AG04449 (cell line): Measurements from ENCODE around the gene PATL2.

Experiments
- CTCF ChIA-PET: fragments of 350-600 bp; formaldehyde crosslinking; extraction: SDS; loops from one replicate; lab custom pipeline; 2021; ENCODE audit warnings: antibody characterized with exemption; lab: Yijun Ruan, JAX
- POLR2A ChIA-PET: fragments of 400-600, 350-600 bp; formaldehyde crosslinking; extraction: SDS; loops from one replicate; lab custom pipeline; 2020; ENCODE audit warnings: antibody characterized with exemption, inconsistent platforms; lab: Yijun Ruan, JAX
- DNase-seq: peaks from one replicate; pipeline ENCODE4 v3.0.0-alpha.2; 2010; ENCODE audit warnings: low read depth, low spot score
- H3K4me3 ChIP-seq: 2 replicates; pipeline ENCODE4 v1.5.1; 2011; ENCODE audit warnings: low read depth, mild to moderate bottlenecking, control low read depth, low read length
- TF ChIP-seq, protein P1 (sequence below): IDR thresholded peaks from one replicate; pipeline ENCODE4 v1.5.1; 2011; ENCODE audit warnings: mild to moderate bottlenecking, moderate library complexity, low read length, control low read depth, inconsistent platforms; ENCODE audit not compliant: insufficient read depth; ENCODE audit errors: missing control alignments

Gene PATL2

DNA sequence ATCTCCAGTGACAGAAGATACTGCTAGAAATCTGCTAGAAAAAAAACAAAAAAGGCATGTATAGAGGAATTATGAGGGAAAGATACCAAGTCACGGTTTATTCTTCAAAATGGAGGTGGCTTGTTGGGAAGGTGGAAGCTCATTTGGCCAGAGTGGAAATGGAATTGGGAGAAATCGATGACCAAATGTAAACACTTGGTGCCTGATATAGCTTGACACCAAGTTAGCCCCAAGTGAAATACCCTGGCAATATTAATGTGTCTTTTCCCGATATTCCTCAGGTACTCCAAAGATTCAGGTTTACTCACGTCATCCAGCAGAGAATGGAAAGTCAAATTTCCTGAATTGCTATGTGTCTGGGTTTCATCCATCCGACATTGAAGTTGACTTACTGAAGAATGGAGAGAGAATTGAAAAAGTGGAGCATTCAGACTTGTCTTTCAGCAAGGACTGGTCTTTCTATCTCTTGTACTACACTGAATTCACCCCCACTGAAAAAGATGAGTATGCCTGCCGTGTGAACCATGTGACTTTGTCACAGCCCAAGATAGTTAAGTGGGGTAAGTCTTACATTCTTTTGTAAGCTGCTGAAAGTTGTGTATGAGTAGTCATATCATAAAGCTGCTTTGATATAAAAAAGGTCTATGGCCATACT is 4.1 kb upstream of the PATL2 start:
- ChIA-PET CTCF (interaction anchor here (1.4 to 6.8 kb wide), 4 partner anchors 13 to 136 kb away, joined by 5 to 85 read pairs (median 37); partner anchors contain the start of genes SPG11 and TRIM69), POLR2A (interaction anchor here (4.4 kb wide), 1 partner anchor 12 kb away, joined by 73 read pairs; no protein-coding TSS in a partner anchor)
- DNase-seq = no peak
- H3K4me3 ChIP-seq = no peak overlapping the region
- TF ChIP-seq, protein P1, sequence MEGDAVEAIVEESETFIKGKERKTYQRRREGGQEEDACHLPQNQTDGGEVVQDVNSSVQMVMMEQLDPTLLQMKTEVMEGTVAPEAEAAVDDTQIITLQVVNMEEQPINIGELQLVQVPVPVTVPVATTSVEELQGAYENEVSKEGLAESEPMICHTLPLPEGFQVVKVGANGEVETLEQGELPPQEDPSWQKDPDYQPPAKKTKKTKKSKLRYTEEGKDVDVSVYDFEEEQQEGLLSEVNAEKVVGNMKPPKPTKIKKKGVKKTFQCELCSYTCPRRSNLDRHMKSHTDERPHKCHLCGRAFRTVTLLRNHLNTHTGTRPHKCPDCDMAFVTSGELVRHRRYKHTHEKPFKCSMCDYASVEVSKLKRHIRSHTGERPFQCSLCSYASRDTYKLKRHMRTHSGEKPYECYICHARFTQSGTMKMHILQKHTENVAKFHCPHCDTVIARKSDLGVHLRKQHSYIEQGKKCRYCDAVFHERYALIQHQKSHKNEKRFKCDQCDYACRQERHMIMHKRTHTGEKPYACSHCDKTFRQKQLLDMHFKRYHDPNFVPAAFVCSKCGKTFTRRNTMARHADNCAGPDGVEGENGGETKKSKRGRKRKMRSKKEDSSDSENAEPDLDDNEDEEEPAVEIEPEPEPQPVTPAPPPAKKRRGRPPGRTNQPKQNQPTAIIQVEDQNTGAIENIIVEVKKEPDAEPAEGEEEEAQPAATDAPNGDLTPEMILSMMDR = no peak

DNA sequence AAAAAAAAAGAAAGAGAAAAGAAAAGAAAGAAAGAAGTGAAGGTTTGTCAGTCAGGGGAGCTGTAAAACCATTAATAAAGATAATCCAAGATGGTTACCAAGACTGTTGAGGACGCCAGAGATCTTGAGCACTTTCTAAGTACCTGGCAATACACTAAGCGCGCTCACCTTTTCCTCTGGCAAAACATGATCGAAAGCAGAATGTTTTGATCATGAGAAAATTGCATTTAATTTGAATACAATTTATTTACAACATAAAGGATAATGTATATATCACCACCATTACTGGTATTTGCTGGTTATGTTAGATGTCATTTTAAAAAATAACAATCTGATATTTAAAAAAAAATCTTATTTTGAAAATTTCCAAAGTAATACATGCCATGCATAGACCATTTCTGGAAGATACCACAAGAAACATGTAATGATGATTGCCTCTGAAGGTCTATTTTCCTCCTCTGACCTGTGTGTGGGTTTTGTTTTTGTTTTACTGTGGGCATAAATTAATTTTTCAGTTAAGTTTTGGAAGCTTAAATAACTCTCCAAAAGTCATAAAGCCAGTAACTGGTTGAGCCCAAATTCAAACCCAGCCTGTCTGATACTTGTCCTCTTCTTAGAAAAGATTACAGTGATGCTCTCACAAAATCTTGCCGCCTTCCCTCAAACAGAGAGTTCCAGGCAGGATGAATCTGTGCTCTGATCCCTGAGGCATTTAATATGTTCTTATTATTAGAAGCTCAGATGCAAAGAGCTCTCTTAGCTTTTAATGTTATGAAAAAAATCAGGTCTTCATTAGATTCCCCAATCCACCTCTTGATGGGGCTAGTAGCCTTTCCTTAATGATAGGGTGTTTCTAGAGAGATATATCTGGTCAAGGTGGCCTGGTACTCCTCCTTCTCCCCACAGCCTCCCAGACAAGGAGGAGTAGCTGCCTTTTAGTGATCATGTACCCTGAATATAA is 2.2 kb upstream of the PATL2 start:
- TF ChIP-seq, protein P1 = peak; percentile 17
- ChIA-PET POLR2A (interaction anchor here (2.3 to 4.4 kb wide), 4 partner anchors 8 to 50 kb away, joined by 7 to 73 read pairs (median 19); partner anchors contain the start of gene SPG11), CTCF (interaction anchor here (0.7 to 6.8 kb wide), 9 partner anchors 9 to 405 kb away, joined by 3 to 85 read pairs (median 5); partner anchors contain the start of genes SPG11 and TRIM69)
- H3K4me3 ChIP-seq = peak overlapping the region; percentile 99
- no peak for DNase-seq

DNA sequence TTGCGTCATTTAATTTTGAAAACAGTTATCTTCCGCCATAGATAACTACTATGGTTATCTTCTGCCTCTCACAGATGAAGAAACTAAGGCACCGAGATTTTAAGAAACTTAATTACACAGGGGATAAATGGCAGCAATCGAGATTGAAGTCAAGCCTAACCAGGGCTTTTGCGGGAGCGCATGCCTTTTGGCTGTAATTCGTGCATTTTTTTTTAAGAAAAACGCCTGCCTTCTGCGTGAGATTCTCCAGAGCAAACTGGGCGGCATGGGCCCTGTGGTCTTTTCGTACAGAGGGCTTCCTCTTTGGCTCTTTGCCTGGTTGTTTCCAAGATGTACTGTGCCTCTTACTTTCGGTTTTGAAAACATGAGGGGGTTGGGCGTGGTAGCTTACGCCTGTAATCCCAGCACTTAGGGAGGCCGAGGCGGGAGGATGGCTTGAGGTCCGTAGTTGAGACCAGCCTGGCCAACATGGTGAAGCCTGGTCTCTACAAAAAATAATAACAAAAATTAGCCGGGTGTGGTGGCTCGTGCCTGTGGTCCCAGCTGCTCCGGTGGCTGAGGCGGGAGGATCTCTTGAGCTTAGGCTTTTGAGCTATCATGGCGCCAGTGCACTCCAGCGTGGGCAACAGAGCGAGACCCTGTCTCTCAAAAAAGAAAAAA is 1.4 kb upstream of the PATL2 start:
- ChIA-PET CTCF (interaction anchor here (4.3 to 6.8 kb wide), 3 partner anchors 16 to 49 kb away, joined by 22 to 85 read pairs (median 52); partner anchors contain the start of genes SPG11 and TRIM69), POLR2A (interaction anchor here (1.4 to 4.4 kb wide), 6 partner anchors 9 to 49 kb away, joined by 3 to 73 read pairs (median 10); partner anchors contain the start of gene SPG11)
- no peak for DNase-seq
- H3K4me3 ChIP-seq = peak overlapping the region; percentile 99
- TF ChIP-seq, protein P1 = no peak

DNA sequence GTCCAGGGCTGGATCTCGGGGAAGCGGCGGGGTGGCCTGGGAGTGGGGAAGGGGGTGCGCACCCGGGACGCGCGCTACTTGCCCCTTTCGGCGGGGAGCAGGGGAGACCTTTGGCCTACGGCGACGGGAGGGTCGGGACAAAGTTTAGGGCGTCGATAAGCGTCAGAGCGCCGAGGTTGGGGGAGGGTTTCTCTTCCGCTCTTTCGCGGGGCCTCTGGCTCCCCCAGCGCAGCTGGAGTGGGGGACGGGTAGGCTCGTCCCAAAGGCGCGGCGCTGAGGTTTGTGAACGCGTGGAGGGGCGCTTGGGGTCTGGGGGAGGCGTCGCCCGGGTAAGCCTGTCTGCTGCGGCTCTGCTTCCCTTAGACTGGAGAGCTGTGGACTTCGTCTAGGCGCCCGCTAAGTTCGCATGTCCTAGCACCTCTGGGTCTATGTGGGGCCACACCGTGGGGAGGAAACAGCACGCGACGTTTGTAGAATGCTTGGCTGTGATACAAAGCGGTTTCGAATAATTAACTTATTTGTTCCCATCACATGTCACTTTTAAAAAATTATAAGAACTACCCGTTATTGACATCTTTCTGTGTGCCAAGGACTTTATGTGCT is 721 bp upstream of the PATL2 start:
- ChIA-PET POLR2A (interaction anchor here (1.0 to 4.4 kb wide), 10 partner anchors 9 to 52 kb away, joined by 3 to 73 read pairs (median 4); partner anchors contain the start of gene SPG11), CTCF (interaction anchor here (1.6 to 6.8 kb wide), 5 partner anchors 13 to 49 kb away, joined by 3 to 85 read pairs (median 12); partner anchors contain the start of genes SPG11 and TRIM69)
- DNase-seq = no peak
- peak overlapping the region; percentile 99 for H3K4me3 ChIP-seq
- TF ChIP-seq, protein P1 = no peak

DNA sequence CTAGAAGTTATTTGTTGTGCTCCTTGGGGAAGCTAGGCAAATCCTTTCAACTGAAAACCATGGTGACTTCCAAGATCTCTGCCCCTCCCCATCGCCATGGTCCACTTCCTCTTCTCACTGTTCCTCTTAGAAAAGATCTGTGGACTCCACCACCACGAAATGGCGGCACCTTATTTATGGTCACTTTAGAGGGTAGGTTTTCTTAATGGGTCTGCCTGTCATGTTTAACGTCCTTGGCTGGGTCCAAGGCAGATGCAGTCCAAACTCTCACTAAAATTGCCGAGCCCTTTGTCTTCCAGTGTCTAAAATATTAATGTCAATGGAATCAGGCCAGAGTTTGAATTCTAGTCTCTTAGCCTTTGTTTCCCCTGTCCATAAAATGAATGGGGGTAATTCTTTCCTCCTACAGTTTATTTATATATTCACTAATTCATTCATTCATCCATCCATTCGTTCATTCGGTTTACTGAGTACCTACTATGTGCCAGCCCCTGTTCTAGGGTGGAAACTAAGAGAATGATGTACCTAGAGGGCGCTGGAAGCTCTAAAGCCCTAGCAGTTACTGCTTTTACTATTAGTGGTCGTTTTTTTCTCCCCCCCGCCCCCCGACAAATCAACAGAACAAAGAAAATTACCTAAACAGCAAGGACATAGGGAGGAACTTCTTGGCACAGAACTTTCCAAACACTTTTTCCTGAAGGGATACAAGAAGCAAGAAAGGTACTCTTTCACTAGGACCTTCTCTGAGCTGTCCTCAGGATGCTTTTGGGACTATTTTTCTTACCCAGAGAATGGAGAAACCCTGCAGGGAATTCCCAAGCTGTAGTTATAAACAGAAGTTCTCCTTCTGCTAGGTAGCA is 657 bp downstream of the PATL2 start:
- DNase-seq = no peak
- TF ChIP-seq, protein P1 = peak; percentile 40
- ChIA-PET CTCF (interaction anchor here (0.6 to 6.8 kb wide), 9 partner anchors 11 to 131 kb away, joined by 3 to 85 read pairs (median 4); partner anchors contain the start of genes SPG11 and TRIM69), POLR2A (interaction anchor here (1.0 to 4.4 kb wide), 10 partner anchors 11 to 51 kb away, joined by 3 to 73 read pairs (median 4); partner anchors contain the start of gene SPG11)
- peak overlapping the region; percentile 99 for H3K4me3 ChIP-seq
